ENCODE results near the gene KCNMB2.
"Not testable (repeated sequence)": the region's sequence is repeated elsewhere in the genome, so short reads cannot be mapped to it uniquely, and the experiment has no call there.

KCNMB2 gene

DNA sequence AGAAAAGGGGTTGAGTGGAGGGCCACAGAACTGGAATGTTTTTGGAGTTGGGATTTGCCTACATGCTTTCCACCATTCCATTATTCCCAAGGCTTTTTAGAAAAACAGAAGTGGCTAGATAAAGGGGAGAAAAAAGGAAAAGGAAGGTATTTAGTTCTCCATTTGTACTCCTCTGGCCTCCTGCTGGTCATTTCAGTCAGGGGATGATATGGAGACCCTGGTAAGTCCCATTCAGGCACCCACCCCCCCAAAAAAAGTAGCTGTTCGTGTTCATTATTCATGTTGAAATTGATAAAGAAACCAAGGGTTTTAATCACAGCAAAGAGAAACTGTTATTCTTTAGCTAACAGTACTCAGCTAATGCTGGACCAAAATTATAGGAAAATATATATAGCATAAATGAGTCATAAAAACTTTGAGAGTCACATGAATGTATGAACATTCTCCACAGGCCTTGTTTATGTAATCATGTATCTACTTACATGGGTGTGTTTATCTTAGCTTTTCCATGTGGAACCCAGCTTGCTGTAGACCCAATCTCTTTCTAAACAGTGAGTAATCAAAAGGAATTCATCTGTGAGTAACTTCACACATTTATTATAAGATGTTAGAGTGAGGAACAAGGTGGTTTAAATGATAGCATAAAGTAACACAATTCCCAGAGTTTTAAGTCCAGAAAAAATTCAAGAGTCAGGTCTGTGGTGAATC is 167.2 kb downstream of the KCNMB2 start:
- no peak for DNase-seq (ENCODE audit: low spot score)

DNA sequence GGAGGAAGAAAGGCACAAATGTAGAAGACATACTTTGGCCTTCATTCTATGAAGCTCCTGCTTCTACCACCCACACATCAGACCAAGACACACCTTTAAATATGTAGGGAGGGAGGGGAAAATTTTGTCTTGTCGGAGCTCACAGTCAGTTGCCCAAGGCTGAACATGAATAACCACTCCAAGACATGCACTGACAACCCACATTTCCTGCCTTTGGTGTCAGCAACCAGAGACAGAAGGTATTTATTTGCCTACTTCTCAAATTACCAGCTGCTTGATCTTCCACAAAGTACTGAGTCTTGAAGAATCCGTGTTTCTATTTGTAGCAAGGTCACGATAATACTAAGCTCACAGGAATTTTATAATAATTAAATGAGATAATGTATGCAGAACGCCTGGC is 169.7 kb downstream of the KCNMB2 start:
- DNase-seq (ENCODE audit: low spot score), result no peak

DNA sequence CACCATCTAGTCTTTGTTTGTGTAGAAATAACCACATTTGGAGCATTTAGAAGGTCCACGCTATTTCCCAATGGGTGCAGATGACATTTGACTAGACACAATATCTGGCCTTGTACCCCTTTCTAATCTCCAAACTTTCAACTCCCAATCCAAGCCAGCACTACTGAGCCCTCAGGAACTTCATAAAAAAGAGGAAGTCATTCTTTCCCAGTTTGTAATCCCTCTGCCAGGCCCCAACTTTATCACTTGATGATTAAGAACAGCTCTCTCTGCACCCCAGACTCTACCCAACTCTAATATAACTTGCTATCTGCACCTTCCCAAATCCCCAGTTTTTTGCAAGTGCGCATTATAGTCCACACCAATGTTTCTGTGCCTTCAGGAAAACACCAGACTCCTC is 170.2 kb downstream of the KCNMB2 start:
- DNase-seq (ENCODE audit: low spot score), result no peak

DNA sequence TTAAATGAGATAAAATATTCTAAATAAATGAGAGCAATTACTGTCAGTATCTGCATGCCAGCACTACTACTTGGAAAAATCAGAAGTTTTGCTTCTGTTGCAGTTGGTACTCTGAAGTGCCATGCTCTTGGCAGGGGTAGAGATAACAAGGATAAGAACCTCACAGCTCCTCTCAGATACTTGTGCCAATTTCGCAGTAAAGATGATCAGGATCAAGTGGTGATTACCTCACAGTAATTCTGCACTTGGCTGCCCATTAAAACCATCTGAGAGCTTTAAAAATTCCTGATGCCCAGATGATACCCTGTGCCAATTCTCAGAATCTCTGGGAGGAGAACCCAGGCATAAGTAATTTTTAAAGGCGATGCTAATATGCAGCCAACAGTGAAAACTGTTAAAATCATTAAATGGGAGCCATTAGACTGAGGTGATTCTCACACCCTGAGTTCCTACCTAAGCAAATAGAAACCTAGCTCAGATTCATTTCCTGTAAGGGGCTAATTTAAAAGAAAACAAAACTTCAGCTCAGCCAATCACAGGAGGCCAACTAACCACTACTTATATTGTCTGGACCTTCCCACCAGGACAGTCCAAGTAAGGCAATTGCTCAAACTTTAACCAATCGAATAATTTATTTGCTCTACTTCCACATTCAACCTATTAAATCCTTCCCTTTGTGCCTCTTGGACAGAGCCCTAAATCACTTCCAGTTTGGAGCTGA is 171.2 kb downstream of the KCNMB2 start:
- DNase-seq (ENCODE audit: low spot score), result no peak

DNA sequence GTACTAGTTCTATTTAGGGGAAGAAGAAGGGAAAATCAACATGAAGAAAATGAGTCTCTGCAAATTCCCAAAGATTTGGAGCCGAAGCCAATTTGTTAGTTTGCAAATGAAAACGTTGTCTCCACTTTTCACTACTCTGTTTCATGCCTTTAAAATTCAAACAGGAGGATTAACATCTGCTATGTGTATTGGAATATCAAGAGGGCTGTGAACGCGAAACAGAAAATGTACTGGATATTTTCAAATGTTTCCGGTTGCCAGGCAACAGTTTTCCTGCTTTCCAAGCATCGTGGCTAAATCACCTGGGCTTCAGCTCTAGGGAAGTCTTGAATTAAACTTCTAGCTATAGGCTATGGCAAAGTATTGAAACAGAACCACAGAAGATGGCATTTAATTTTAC is 172.8 kb downstream of the KCNMB2 start:
- DNase-seq (ENCODE audit: low spot score), result no peak

DNA sequence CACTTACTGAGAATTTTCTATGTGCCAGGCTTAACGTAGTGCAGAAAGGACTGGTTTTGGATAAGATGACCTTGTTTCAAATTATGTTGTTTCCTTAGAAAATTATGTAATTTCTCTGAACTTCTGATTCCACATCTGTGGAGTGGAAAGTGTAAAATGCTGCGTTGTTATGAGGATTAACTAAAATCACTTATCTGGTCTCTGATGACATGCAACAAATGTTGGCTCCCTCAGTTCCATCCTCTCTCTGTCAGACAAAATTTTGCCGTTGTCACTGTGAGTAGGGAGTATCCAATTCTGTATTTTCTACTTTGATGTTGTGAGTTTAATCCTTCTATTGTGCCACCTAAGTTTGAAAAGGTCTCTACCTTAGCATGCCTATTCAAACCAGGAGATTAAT is 175.5 kb downstream of the KCNMB2 start:
- no peak for DNase-seq (ENCODE audit: low spot score)

DNA sequence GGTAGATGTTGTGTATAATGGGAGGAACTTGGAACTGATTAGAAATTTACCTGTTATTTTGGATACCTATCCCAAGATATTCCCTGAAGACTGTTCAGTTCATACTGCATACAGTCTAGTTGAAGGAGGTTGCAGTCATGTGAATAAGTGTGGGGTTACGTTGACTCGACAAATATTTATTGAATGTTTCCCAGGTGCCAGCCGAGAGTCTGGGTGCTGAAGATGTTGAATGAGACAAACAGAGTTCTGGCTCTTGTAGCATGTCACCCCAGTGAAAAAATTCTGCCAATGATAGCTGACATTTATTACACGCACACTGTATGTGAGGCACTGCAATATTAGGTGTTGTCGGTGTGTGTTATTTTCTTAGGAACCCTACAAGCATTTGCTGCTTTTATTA is 176.0 kb downstream of the KCNMB2 start:
- no peak for DNase-seq (ENCODE audit: low spot score)

DNA sequence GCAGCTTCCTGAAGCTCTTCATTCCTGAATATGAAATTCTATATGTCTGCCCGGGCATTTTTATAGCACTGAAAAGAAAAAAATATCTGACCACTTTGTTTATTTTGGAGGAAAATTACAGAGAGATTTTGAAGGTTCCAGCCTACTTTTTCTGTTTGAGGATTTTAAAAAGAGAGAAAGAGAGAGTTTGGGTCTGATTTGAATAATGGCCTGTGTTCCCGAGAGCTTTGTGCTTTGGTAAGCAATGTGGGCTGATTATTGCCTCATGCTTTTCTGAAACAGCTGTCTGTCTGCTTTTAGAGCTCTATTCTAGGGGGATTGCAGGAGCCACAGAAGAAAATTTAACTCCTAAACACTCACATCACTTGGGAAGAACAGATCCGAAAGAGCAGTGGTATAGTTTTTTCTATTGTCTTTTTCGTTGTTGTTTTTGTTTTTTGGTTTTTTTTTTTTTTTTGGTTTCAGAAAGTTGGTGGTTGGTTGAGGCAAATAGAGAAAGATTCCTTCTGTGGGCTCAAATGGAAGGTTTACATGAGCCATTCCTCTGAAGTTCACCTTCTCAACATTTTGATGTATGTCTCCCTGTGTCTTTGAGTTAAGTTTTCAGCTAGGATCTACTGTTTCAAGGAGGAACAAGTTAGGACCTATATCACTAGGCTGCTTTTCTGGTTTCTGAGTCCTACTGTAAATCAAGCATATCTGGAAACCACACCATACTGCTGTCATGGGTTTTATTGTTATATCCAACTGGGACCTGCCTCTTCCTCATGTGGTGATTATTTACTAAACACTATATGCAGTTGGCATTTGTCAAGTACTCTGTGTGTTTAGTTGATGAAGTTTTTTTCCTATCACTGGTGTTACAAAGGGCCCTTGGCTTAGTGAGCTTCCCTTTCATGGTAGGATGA is 178.9 kb downstream of the KCNMB2 start:
- no peak for DNase-seq (ENCODE audit: low spot score)

DNA sequence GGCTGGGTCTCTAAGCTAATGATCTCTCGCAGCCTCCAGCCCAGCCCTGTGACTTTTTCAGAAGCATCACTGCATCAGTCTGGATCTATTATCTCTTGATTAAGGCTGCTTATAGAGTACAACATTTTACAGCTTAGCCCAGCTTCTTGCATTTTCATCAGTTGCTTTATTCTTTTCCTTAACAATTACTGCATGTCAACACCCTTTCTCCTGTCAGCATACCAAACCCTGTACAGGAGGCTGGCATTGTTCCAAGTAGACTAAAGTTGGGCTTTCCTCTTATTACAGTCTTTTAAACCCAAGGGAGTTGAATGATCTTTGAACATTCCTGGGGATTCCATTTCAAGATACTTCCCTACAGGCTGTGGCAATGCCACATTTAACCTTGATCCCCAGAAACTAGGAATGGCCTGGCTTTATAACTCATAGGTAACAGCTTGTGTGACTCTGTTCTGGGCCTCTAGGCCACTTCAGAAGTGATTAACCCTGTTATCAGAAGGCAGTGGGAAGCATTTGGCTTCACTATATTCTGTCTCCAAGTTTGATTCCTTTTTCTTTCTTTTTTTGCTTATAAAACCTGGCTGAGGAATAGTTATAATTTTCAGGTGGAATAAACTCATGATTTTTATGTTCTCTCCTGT is 182.9 kb downstream of the KCNMB2 start:
- no peak for DNase-seq (ENCODE audit: low spot score)

DNA sequence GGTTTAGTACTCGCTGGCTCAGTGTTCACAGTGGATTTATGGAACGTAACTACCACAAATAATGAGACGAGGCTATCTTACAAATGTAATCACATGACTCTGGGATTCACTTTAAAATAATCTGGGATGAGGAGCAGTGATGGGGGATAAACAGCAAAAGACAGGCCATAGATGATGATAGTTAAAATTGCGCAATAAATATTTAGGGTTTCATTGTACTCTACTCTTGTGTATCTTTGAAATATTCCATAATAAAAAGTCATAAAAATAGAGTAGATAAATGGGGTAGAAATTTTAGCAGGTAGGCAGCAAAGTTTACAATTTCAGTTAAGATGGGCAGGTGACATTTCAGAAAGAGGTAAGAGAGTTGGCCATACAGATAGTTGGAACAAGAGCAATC is 196.6 kb downstream of the KCNMB2 start:
- DNase-seq (ENCODE audit: low spot score), result no peak

DNA sequence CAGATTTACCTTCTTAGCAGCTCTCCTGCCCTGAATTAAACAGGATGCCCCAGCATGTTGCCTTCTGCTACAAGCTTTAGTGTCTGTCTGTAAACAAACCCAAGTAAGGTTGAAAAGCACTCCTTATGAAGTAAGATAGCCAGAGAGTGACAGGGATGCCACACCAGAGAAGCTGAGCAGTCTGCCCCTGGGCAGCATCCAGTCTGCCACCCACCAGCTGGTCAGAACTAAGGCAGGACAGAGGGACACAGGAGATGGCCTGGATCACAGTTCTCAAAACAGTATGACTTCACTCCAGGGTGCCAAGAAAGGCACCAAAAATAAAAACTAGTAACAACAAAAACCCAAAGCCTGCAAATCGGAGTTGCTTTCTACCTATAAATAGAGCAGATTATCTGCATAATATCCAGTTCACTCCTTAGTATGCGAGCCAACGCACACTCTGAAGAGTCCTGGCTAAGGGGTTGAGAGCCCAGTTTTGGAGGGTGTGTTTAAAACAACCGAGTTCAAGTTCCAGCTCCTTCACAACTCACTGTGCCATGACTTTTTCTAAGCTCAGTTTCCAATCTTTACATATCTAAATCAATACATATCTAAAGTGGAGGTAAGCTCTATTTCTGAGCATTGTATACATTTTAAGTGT is 198.9 kb downstream of the KCNMB2 start:
- DNase-seq (ENCODE audit: low spot score), result no peak

DNA sequence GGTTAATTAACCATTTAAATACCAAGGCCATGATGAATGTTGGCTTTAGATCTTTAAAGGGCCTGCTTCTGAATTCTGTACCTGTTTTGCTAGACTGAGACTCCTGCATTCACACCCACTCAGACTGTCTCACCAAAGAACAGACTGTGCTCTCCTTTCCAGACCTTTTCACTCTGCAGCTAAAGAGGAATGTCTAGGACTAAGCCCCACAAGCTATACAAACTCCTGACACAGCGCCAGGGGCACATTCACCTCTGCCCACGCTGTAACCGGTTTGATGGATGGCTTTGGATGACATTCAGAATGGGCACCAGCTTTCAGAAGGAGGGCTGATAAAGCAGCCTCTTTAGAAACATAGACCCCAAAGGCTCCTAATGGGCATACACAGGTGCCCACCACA is 200.1 kb downstream of the KCNMB2 start:
- no peak for DNase-seq (ENCODE audit: low spot score)

DNA sequence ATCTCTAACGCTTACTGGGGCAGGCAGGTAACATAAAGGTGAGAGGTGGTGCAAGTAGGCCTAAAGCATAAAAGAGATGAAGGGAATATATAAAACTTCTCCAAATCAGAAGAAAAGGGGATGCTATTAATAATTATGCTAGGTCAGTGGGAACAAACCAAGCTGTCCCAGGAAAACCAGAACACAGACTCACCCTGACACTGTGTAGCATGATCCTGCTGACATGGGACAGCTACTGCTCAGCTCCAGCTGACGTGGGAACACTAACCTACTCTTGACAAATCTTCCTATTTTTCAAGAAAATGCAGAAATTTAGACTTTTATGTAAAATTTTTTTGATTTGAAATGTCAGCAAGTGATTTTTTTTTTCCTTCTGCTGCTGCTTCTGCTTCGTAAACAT is 203.5 kb downstream of the KCNMB2 start:
- DNase-seq (ENCODE audit: low spot score), result no peak

DNA sequence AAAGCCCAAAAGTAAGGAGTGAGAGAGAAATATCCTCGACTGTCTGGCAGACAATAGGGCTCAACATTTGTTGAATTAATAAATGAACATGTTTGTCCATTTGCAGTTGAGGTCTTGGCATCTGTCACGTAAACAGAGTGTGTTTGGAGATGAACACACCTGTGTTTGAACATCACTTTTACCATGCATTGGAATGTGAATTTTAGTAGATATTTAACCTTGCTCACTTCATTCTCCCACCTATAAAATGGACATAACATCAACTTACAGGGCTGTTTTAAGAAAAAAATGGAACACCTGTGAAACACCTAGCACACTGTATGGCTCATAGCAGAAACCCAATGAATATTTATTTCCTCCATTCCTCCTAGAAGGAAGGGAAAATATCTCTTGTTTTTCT is 204.8 kb downstream of the KCNMB2 start:
- DNase-seq (ENCODE audit: low spot score), result no peak

DNA sequence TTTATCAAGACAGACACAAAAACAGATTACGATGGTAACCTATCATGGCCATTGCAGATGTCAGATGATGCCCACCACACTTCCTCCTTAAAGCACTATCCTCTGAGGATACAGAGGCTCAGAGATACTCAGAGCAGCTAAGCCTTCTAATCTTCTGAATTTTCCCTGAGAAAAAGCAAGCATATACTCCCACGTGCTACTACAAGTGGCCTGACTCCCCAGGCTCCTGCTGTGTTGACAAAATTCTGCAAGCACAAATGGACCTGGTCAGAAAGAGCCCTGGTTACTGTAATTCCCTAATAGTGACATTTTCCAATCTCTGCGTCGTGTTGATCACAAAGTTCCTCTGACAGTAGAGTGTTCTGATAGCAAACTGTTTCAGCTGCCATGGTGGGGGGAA is 207.1 kb downstream of the KCNMB2 start:
- DNase-seq (ENCODE audit: low spot score), result no peak

DNA sequence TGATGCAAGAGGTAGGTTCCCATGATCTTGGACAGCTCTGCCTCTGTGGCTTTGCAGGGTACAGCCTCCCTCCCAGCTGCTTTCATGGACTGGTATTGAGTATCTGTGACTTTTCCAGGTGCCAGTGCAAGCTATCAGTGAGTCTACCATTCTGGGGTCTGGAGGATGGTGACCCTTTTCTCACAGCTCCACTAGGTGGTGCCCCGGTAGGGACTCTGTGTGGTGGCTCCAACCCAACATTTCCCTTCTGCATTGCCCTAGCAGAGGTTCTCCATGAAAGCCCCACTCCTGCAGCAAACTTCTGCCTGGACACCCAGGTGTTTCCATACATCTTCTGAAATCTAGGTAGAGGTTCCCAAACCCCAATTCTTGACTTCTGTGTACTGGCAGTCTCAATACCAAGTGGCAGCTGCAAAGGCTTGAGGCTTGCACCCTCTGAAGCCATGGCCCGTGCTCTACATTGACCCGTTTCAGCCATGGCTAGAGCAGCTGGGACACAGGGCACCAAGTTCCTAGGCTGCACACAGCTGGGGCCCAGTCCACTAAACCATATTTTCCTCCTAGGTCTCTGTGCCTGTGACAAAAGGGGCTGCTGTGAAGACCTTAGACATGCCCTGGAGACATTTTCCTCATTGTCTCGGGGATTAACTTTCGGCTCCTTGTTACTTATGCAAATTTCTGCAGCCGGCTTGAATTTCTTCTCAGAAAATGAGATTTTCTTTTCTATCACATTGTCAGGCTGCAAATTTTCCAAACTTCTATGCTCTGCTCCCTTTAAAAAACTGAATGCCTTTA is 209.8 kb downstream of the KCNMB2 start:
- not testable (repeated sequence) for DNase-seq (ENCODE audit: low spot score)

DNA sequence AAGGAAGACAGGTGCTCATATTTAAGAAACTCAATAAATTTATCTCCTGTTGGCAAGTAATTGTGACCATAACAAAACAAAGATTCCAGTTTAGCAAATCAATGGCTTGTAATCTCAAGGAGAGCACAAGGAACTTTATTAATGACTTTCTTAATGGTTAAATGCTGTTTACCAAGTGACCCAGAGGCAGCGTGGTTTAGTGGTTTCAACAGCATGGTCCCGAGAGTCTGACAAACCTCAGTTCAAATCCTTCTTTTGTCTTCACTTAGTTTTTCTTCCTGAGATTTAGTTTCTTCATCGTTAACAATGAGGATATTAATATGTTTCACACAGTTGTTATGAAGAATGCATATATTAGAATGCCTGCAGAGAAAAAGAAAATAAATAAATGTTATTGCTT is 212.6 kb downstream of the KCNMB2 start:
- no peak for DNase-seq (ENCODE audit: low spot score)

DNA sequence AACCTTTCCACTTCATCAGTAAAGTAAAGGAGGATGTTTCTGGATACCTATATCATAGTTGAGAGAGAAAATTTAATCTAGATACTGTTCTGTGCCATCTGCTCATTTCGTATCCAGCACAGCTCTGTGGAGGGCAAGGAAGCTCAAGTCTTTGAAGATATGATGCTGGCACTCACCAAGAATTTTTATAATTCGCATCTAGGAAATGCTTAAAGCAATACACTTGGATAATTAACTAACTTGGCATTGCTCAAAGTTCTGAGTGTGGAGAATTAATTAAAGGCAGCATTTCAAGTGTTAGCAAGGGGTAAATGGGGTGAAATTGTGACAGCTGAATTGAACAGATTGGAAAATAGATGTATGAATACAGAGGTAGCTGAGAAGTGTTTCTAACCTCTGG is 213.2 kb downstream of the KCNMB2 start:
- no peak for DNase-seq (ENCODE audit: low spot score)

DNA sequence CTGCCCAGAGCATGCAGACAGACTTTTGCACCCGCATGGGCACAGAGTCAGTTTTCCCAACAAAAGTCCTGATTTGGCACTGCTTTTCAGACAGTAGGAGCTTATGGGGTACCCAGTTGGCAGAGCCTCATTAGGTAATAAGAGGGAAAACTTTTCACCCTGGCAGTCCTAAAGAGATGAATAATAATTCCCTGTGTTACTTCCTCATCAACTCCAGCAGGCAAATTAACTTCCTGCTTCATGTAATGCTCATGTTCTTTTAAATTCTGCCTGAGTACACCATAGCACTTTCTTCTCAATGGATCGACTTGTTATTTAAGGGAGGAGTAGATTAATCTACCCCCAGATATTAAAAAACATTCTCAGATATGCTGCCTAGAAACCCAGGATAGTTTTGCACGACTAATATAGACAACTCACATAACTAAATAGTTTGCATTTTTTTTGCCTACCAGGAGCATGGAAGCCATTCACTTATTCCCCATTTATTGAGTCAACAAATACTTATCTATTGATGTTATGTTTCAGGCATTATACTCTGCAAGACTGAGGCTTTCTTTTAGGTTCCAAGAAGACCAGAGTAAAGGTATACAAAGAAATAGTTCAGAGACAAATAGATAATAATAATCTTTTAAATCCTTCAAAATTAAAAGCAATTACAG is 214.5 kb downstream of the KCNMB2 start:
- no peak for DNase-seq (ENCODE audit: low spot score)

DNA sequence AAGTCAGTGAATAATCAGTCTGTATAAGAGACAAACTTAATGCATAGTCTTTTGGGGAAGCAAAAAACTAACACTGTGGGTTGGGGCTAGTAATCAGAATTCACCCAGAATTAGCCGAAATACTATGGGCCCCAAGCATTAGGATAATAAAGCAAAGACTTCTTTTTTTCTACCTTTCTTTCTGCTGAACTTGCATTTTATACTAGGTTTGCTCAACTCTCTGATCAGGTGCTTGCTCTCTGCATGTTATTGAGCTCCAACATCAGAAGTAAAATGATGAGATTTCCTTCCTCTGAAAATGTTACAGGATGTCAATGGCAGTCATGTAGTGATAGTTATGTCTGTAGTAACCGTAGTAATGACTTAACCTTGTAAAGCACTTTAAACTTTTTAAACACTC is 216.6 kb downstream of the KCNMB2 start:
- DNase-seq (ENCODE audit: low spot score), result no peak
